Stimulated activated CD4-positive, alpha-beta T cell treated with anti-CD3 and anti-CD28 coated beads, Interleukin-2, amount 100 ng/mL, for 48 hours (primary cell): ENCODE data around the gene KIAA0232.

ENCODE experiments used
- DNase-seq, 2 donors: peaks; one replicate each; pipeline ENCODE4 v3.0.0-alpha.2; 2020

KIAA0232 gene

DNA sequence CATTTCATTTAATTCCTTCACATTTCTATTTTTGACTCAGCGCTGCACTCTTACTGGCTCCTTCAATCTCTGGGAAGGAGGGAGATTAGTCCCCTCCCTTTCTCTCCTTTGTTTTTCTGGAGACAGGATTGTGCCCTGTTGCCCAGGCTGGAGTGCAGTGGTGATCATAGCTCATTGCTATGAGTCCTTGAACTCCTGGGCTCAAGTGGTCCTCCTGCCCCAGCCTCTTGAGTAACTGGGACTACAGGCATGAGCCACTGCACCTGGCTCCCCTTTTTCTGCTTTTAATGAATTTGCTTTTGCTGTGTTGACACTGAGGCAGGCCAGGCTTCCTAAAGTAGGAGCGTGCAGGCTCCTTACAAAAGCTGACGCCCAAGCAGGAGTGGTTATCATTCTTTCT is 137.6 kb downstream of the KIAA0232 start:
- DNase-seq = no peak

DNA sequence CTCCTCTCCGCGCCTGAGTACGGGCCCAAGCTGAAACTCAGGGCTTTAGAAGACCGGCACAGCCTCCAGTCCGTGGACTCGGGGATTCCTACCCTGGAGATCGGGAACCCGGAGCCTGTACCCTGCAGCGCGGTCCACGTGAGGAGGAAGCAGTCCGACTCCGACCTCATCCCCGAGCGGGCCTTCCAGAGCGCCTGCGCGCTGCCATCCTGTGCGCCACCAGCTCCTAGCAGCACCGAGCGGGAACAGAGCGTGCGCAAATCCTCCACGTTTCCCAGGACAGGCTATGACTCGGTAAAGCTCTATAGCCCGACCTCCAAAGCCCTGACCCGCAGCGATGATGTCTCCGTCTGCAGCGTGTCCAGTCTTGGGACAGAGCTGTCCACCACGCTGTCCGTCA is 141.0 kb downstream of the KIAA0232 start:
- DNase-seq = no peak

DNA sequence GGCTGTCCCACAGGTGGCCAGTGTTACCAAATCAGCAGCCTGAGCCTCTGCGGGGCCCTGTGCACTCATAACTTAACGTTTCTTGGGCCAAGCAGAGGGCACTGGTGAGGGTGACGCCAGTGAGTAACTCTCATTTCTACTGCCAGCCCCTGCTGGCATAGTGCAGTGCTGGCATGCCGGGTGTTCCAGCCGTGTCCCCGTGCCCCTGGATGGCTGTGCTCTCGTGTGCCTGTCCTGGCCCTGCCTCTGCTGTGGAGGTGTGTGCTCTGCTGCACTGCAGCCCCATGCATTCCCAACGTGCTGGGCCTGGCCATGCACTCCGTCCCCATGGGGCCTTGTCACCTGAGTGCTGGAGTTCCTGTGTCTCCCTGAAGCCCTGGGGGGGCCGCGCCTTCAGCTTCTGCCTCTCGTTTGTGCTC is 141.8 kb downstream of the KIAA0232 start:
- no peak for DNase-seq

DNA sequence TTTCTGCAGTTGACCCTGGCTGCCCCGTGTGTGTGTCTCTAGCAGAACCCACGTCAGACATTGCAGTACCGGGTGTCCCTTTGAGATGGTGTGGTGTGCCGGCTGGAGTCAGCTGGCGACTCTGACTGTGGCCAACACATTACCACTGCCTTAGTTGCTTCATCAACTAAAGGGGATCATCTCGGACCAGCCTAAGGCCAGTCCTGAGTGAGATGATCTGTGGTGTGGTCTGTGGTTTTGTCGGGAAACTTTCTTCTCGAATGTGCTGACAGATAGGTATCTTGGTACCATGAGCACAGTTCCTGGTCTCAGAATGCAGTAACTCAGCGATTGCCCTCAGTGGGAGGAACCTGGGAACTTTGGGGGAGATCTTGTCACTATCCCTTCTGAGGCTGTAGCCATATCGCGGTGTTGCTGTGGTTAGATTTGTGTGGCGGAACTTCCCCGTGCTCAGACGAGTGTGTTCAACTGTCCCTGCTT is 142.9 kb downstream of the KIAA0232 start:
- DNase-seq = no peak

DNA sequence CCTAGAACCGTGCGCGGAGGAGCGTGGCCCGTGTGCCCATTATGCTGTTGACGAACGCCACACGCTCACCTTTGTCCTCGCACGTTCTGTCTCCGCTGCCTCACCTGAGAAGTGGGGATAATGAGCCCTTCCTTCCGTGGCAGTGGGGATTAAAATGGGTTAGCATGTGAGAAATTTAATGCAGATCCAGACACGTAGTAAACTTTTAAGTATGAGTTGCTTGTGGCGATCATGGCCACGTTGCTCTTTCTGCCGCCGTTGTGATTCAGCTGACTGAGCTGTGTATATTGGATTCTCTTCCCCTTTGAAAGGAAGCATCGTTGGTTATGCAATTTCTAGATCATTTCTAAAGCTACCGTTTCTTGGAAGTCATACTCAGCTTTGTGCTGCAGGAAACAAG is 143.6 kb downstream of the KIAA0232 start:
- no peak for DNase-seq

DNA sequence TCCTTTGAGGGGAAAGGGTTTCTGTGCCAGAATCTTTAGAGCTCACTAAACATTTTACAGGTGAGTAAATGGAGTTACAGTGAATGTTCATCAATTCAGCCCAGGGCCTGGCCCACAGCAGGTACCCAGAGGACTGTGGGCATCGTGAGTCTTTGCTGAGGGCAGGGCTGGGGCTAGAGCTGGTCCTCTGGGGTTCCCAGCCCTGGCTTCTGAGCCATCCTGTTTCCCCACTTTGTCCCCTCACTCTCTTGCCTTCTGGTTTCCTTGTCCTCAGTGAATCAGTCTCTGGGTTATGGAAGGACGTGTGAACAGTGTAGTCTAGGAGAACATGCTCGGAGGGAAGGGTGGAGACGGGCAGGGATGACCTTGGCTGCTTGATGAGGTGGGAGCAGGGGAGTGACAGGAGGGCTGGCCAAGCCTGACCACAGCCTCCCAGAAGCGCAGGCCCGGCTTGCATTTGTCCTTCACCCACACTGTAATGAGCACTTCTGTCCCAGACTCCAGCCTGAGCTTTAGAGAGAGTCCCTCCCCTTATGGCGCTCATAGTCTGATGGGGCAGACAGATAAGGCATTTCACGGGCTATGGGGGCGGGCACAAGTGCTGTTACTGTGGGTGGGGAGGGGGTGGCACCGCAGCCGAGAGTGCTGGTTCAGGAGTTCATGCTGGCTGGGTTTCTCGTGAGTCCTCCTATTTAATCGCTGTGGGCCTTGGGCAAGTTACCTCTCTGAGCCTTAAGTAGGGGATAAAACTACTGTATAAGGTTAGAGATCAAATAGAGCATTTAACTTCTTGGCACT is 144.4 kb downstream of the KIAA0232 start:
- DNase-seq = no peak

DNA sequence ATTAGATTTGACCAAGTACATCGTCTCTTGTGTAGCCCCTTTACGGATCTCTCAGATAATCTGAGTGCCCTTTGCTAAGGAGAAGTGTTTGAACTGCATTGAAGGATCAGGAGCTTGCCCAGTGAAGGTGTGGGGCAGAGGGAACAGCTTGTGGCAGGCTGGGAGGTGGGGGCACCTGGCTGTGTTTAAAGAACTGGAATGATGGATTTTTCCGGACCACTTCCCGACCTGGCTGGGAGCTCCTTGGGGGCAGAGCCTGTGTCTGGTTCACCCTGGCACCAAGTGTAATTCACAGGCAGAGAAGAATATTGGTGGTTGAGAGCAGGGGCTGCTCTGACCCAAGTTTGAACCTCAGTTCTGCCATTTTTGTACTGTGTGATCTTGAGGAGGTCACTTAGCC is 145.6 kb downstream of the KIAA0232 start:
- no peak for DNase-seq

DNA sequence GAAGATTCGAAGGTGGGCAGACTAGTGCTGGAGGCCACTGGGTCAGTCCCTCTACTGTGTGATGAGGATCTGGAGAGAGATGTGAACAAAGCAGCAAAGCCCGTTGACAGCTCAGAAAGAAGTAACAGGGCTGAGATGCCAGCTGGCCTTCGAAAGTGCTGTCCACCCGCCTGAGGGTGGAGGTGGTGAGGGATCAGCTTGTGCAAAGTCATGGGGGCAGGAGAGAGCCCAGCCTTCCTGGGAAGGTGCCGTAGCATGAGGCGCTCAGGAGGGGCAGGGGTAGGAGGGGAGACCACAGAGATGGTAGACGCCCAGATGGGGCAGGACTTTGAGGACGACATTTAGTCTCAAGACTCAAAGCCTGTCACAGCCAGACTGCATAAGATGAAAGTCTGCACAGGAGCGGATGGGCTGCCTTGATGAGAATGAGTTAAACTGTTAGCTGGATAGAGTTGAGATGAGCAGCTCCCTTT is 146.8 kb downstream of the KIAA0232 start:
- DNase-seq = no peak

DNA sequence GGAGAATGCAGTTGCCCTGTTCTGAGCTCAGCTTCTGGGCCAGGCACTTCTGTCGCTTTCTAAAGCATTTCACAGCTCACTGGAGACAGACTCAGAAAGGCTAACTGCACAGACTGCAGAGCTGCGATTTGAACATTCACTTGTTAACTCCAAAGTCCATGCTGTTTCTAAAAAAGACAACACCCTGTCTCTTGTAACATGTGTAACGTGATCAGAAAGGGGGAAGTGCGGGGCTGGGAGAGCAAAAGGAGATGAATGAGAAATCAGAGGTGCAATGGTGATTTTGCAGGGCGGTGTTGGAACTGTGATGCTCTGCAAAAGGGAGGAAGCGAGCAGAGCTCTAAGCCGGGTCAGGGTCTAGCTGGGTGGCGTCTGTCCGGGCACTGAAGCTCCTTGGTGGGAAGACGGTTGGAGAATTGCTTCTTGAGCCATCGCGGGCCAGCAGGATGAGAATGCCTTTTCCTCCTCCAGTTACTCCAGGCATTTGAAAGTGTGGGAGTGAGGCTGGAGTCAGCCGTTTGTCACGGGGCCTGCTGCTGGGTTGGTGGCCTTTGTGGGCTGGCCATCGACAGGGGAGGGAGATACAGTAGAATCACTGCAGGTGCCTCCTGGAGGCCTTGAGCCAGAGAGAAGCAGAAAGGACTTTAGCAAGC is 147.4 kb downstream of the KIAA0232 start:
- no peak for DNase-seq

DNA sequence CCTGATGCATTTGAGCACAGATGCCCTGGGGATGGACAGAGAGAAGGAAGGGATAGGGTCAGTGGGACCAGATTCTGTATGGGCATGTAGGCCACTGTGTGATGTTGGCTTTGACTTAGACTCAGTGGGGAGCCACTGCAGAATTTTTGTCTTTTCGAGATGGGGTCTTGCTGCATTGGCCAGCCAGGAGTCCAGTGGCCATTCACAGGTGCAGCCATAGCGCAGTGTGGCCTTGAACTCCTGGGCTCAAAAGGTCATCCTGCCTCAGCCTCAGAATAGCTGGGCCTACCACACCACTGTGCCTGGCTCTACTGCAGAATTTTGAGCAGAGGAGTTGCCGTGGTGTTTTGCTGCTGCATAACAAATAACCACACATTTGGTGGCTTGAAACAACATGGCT is 149.9 kb downstream of the KIAA0232 start:
- DNase-seq = no peak

DNA sequence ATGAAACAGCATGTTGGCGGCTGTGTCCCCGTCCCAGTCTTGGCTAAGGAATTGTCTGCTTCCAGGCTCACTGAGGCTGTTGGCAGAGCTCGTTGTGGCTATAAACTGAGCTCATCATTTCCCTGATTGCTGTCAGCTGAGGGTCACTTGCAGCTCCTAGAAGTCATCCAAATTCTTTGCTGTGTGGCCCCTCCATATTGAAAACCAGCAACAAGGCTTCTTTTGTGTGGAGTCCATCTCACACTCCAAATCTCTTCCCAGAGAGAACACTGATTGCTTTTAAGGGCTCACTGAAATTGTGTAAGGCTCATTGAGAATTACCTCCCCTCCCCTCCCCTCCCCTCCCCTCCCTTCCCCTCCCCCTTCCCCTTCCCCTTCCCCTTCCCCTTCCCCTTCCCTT is 150.4 kb downstream of the KIAA0232 start:
- DNase-seq = no peak
